Superior temporal gyrus (tissue), 1 donor: ENCODE results near the gene SPINK13.
"Not testable (repeated sequence)": the region's sequence is repeated elsewhere in the genome, so short reads cannot be mapped to it uniquely, and the experiment has no call there.

Source experiments
- DNase-seq: peaks from one replicate; pipeline ENCODE4 v3.0.0-alpha.2; 2016; ENCODE audit errors: extremely low spot score

Gene SPINK13

GRCh38 chr5:148268566-148268965 lies at the start of gene SPINK13:
Gene SPINK13, plus strand, starts transcription at chr5:148268794. Its CDS starts 1,279 bp downstream, at chr5:148270073.
- no peak for DNase-seq

- DNase-seq = no peak
These were observed 47.1 kb upstream of the SPINK13 start for GRCh38 chr5:148221508-148221907.

GRCh38 chr5:148224117-148224742 lies 44.4 kb upstream of the SPINK13 start:
- DNase-seq = no peak

- DNase-seq = no peak
These were observed 40.1 kb upstream of the SPINK13 start for GRCh38 chr5:148228392-148228984.

GRCh38 chr5:148229840-148230239 lies 38.8 kb upstream of the SPINK13 start:
- no peak for DNase-seq

- no peak for DNase-seq
These were observed 38.4 kb upstream of the SPINK13 start for GRCh38 chr5:148230240-148230639.

GRCh38 chr5:148237785-148238417 lies 30.7 kb upstream of the SPINK13 start:
- DNase-seq = no peak

GRCh38 chr5:148238418-148238794 lies 30.2 kb upstream of the SPINK13 start, which contains the start of gene MARCOL:
Gene MARCOL, plus strand, starts transcription at chr5:148238525. Its CDS starts 73 bp downstream, at chr5:148238598.
- no peak for DNase-seq

GRCh38 chr5:148248894-148249293 lies 19.7 kb upstream of the SPINK13 start:
- DNase-seq = no peak

- DNase-seq = no peak
These were observed 13.1 kb upstream of the SPINK13 start for GRCh38 chr5:148255456-148255855.

GRCh38 chr5:148259288-148259687 lies 9.3 kb upstream of the SPINK13 start:
- DNase-seq = no peak

GRCh38 chr5:148261221-148261620 lies 7.4 kb upstream of the SPINK13 start:
- no peak for DNase-seq

- no peak for DNase-seq
These were observed 632 bp upstream of the SPINK13 start for GRCh38 chr5:148267962-148268361.

- DNase-seq = not testable (repeated sequence)
These were observed 6.5 kb downstream of the SPINK13 start for GRCh38 chr5:148275129-148275528.

- not testable (repeated sequence) for DNase-seq
These were observed 12.3 kb downstream of the SPINK13 start for GRCh38 chr5:148280893-148281292.

- DNase-seq = not testable (repeated sequence)
These were observed 12.7 kb downstream of the SPINK13 start for GRCh38 chr5:148281336-148281735.

- DNase-seq = peak; percentile 43
These were observed 21.9 kb downstream of the SPINK13 start for GRCh38 chr5:148290271-148291195.

- DNase-seq = no peak
These were observed 29.1 kb downstream of the SPINK13 start for GRCh38 chr5:148297731-148298130.

GRCh38 chr5:148306446-148306845 lies 37.9 kb downstream of the SPINK13 start:
- no peak for DNase-seq

GRCh38 chr5:148309019-148309418 lies 40.4 kb downstream of the SPINK13 start:
- no peak for DNase-seq

- no peak for DNase-seq
These were observed 41.2 kb downstream of the SPINK13 start for GRCh38 chr5:148309746-148310145.

GRCh38 chr5:148311484-148311883 lies 42.9 kb downstream of the SPINK13 start:
- no peak for DNase-seq
